C4-2B (cell line): ENCODE results near the gene ZNF618.

Experiments used
- CTCF ChIP-seq: fragments of 450-650 bp; conservative IDR thresholded peaks from 2 replicates; pipeline ENCODE4 v1.5.1; 2017; ENCODE audit warnings: mild to moderate bottlenecking
- ZFX ChIP-seq: fragments of 450-650 bp; IDR thresholded peaks from 2 replicates; pipeline ENCODE4 v1.6.1; 2017

GRCh38 chr9:113907282-113907681, 31.2 kb downstream of the ZNF618 start:
- no peak for TF ChIP-seq CTCF
- no peak for TF ChIP-seq ZFX
